Measurements from ENCODE around the gene SLC24A5. TPM values are rescaled to one million over a fixed set of nuclear protein-coding genes. Genes with fewer than 3 reads are reported as not detected.

Gene SLC24A5
- total RNA-seq, 4 donors from 2014 or later, result 3.9 to 13.0 (median 6.9) TPM

DNA sequence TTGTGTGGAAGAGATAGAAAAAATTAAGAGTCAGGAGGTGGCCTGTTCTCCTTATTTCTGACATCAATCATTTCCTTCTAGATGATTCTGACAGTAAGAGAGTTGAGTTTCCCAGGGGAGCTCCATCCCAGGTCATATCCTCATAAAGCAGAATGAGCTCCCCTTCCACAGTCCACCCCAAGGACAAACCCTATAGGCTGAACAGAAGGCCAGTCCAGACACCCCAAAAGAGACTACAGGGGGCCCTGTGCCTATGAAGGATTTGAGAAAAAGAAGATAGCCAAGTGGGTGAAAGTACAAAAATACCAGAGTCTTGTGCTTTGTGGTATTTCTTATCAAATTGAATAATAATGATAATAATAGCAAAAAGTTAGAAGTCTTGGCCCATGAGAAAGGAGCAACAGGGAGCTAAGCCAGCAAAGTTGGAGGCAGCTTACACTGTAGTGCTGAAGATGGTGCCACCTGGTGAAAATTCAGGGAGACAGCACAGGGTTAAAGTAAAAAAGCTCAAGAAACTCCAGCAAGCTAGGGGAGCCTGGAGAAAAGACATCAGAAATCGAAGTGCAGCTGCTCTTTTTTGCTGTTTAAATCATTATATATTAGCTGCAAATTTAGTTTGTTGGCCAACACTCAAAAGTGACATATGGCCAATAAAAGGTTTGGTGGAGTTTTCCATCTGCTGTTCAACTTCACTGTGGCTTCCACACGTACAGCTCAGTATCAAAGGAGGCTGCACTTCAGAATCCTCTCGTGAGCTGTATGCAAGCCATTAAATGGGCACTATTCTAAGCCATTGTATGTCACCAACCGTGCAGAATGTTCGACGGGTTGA is 35.8 kb upstream of the SLC24A5 start:
- no peaks in the 10 kb centered on the region for H3K27me3 ChIP-seq
- no peak overlapping the region for H3K4me3 ChIP-seq
- H3K27ac ChIP-seq, result no peak overlapping the region
- no peak for DNase-seq (ENCODE audit: low spot score in 2 of 2)
- no peaks in the 10 kb centered on the region for H3K9me3 ChIP-seq
- TF ChIP-seq POLR2A (IDR thresholded peaks at IDR 0.05) (no peak), EP300 (IDR thresholded peaks at IDR 0.05) (no peak), POLR2AphosphoS5 (IDR thresholded peaks at IDR 0.05) (no peak)
- TF ChIP-seq, protein P1, sequence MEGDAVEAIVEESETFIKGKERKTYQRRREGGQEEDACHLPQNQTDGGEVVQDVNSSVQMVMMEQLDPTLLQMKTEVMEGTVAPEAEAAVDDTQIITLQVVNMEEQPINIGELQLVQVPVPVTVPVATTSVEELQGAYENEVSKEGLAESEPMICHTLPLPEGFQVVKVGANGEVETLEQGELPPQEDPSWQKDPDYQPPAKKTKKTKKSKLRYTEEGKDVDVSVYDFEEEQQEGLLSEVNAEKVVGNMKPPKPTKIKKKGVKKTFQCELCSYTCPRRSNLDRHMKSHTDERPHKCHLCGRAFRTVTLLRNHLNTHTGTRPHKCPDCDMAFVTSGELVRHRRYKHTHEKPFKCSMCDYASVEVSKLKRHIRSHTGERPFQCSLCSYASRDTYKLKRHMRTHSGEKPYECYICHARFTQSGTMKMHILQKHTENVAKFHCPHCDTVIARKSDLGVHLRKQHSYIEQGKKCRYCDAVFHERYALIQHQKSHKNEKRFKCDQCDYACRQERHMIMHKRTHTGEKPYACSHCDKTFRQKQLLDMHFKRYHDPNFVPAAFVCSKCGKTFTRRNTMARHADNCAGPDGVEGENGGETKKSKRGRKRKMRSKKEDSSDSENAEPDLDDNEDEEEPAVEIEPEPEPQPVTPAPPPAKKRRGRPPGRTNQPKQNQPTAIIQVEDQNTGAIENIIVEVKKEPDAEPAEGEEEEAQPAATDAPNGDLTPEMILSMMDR (IDR thresholded peaks at IDR 0.05), result no peak
- peaks cover 15% of the 10 kb centered on the region for H3K4me1 ChIP-seq
- H3K36me3 ChIP-seq, result no peaks in the 10 kb centered on the region
- 60% methylated on average over 6 of the region's 6 CpGs for WGBS

DNA sequence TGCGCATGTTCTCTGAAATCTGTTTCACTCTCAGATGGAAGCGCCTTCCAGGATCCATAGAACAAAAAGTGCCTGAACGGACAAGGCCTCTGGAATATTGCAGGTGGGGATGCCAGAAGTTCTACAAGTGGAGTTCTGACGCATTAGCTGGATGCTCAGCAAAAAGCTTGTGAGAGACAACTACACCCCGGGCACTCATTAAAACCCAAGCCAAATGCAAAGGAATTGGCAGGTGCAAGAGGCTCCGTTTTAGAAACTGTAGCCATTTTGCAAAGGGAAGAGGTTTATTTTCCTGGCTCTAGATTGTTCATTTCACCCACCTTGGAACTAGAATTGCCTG is 35.2 kb upstream of the SLC24A5 start:
- H3K36me3 ChIP-seq, result no peaks in the 10 kb centered on the region
- WGBS, result 48% methylated on average over 6 of the region's 6 CpGs
- no peak overlapping the region for H3K4me3 ChIP-seq
- no peaks in the 10 kb centered on the region for H3K9me3 ChIP-seq
- TF ChIP-seq POLR2AphosphoS5 (IDR thresholded peaks at IDR 0.05) (no peak), EP300 (IDR thresholded peaks at IDR 0.05) (no peak), POLR2A (IDR thresholded peaks at IDR 0.05) (no peak)
- TF ChIP-seq, protein P1 (IDR thresholded peaks at IDR 0.05), result no peak
- no peak overlapping the region for H3K27ac ChIP-seq
- peaks cover 15% of the 10 kb centered on the region for H3K4me1 ChIP-seq
- DNase-seq (ENCODE audit: low spot score in 2 of 2), result no peak
- H3K27me3 ChIP-seq, result no peaks in the 10 kb centered on the region

DNA sequence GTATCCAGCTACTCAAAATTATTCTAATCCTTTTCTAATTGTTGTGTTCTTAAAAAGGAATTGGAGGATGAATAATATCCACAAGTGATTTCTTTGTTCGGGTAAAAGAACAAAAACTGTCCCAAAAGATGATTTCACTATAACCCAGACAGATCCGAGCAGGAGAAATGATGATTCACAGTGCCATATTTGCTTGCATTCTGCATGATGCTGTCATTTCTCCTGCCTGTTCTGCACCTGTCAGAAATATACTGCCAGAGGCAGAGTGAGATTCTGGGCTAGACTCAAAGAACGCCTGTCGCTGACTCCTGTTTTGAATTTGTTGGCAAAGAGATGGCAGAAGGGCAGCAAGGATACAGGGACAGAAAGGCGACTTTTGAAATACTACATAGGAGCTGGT is 34.7 kb upstream of the SLC24A5 start:
- no peak for DNase-seq (ENCODE audit: low spot score in 2 of 2)
- no peak overlapping the region for H3K27ac ChIP-seq
- no peaks in the 10 kb centered on the region for H3K27me3 ChIP-seq
- no peaks in the 10 kb centered on the region for H3K9me3 ChIP-seq
- 28% methylated on average over 5 of the region's 5 CpGs for WGBS
- no peak overlapping the region for H3K4me3 ChIP-seq
- TF ChIP-seq POLR2AphosphoS5 (IDR thresholded peaks at IDR 0.05) (no peak), EP300 (IDR thresholded peaks at IDR 0.05) (no peak), POLR2A (IDR thresholded peaks at IDR 0.05) (no peak)
- TF ChIP-seq, protein P1 (IDR thresholded peaks at IDR 0.05), result no peak
- no peaks in the 10 kb centered on the region for H3K36me3 ChIP-seq
- H3K4me1 ChIP-seq, result peaks cover 15% of the 10 kb centered on the region

DNA sequence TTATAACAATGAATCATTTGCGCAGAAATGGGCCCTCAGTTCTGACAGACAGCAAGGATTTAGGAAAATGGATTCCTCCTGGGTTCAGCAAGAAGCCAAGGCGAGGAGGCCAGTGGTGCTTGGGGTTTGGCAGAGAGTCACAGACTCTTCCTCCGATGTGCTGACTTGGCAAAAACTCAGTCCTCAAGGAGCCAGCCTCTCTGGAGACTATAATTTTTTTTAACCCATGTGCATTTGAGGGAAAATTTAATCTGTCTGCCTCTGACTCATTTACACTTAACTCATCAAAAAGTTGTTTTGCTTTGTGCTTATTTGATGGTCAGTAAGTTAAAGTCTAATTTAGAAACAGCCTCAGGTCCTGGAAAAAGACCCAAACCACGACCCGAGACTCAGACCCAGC is 34.2 kb upstream of the SLC24A5 start:
- no peak overlapping the region for H3K27ac ChIP-seq
- no peaks in the 10 kb centered on the region for H3K36me3 ChIP-seq
- H3K27me3 ChIP-seq, result no peaks in the 10 kb centered on the region
- no peak for DNase-seq (ENCODE audit: low spot score in 2 of 2)
- H3K4me3 ChIP-seq, result no peak overlapping the region
- no peak for TF ChIP-seq EP300 (IDR thresholded peaks at IDR 0.05)
- TF ChIP-seq POLR2A (IDR thresholded peaks at IDR 0.05), result no peak
- TF ChIP-seq POLR2AphosphoS5 (IDR thresholded peaks at IDR 0.05), result no peak
- TF ChIP-seq, protein P1 (IDR thresholded peaks at IDR 0.05), result no peak
- peaks cover 15% of the 10 kb centered on the region for H3K4me1 ChIP-seq
- no peaks in the 10 kb centered on the region for H3K9me3 ChIP-seq
- WGBS, result 32% methylated on average over 5 of the region's 5 CpGs

DNA sequence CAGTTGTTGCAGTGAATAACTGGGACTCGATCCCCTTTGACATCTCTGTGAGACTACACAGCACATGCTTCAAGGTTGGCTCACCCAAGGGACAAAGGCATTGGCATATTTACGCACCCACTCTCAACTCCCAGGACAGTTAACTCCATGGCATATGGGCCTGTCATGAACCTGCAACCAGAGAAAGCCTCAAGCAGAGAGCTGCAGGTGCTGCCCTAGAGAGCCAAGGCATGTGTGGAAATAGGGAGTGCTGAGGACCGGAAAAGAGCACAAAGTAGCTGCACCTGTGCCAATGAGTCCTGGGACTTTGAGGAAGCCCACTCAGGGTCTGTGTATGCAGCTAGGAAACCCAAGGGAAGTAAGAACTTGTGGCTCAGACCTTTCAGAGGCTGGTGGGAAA is 32.9 kb upstream of the SLC24A5 start:
- DNase-seq (ENCODE audit: low spot score in 2 of 2), result no peak
- TF ChIP-seq EP300 (IDR thresholded peaks at IDR 0.05), result no peak
- TF ChIP-seq, protein P1 (IDR thresholded peaks at IDR 0.05), result no peak
- no peaks in the 10 kb centered on the region for H3K9me3 ChIP-seq
- no peaks in the 10 kb centered on the region for H3K27me3 ChIP-seq
- H3K4me1 ChIP-seq, result peaks cover 15% of the 10 kb centered on the region
- no peaks in the 10 kb centered on the region for H3K36me3 ChIP-seq
- no peak overlapping the region for H3K4me3 ChIP-seq
- no peak overlapping the region for H3K27ac ChIP-seq
- WGBS, result 83% methylated on average over 3 of the region's 3 CpGs
